Measurements from ENCODE around the gene ZDHHC7.
"Not testable (repeated sequence)": the region's sequence is repeated elsewhere in the genome, so short reads cannot be mapped to it uniquely, and the experiment has no call there.

The ZDHHC7 gene

DNA sequence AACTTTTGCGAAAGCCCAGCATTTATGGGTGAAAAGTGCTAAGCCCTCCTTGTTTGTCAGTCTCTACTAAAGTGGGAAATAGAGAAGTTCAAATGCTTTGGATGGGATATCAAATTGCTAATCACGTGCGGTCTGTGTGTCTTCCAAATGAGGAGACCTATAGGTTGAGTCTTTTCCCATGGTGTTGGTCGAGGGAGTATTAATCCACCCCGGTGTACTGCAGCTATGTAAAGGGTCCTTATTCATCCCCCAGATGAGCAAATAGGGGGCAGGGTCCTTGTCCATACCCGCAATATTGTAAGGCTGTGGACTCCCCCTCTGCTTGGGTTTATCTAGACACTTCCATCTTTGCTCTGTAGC, 30.8 kb upstream of the ZDHHC7 start:
- no peak for DNase-seq

DNA sequence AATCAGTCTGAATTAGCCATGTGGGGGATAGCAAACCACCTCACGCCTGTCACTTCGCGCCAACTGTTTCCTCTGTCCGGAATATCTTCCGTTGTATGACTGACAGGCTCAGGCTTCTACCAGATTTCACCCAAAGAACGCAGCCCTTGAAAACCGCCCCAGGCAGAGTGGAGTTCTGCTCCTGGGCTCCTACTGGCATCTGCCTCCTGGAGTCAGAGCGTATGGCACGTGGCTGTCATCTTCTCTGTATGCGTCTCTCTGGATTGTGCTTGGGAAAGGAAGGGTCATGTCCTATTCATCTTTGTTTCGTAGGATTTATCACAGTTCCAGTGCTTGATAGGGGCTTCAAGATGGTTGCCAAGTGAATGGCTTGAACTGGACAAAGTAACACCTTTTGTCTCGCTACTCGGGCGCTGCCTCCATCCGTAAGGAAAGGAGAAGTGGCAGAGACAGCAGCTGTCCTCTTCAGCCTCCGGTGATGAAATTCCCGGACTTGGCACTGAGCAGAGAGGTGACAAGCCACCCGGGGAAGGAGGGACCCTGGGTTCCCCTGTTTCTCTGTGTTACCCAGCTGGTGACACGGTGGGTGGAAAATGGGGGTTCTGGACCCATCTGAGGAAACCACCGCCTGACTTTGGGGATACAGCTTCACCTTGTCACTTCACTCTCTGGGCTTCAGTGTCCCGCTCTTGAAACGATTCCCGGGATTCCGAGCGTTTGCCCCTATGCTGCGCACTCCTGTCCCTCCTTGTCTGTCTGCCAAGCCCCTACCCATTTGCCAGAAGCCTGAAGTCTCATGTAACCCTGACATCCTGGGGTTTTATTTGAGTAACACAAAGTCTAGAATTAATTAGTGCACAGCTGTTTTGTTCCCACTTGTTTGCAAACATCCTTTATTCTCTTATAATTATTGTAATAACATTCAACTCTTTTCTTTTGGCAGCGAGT, 30.2 kb upstream of the ZDHHC7 start:
- DNase-seq, result no peak

DNA sequence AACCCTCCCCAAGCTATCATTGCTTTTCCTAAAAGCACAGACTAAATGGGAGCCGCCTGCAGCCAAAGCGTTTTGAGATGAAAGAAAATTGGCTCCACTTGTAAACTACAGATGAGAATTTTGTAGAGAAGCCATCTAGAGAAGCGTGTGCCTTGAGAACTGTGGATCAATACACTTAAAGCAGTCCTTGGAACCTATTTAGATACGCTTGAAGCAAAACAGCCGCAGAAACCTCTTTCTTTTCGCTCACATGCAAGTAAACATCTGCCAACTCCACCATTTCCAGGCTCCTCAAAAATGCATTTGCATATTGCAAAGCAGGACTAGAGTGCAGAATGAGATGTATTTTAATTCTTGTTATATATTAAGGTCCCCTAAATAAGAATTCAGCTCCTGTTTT, 29.4 kb upstream of the ZDHHC7 start:
- no peak for DNase-seq

DNA sequence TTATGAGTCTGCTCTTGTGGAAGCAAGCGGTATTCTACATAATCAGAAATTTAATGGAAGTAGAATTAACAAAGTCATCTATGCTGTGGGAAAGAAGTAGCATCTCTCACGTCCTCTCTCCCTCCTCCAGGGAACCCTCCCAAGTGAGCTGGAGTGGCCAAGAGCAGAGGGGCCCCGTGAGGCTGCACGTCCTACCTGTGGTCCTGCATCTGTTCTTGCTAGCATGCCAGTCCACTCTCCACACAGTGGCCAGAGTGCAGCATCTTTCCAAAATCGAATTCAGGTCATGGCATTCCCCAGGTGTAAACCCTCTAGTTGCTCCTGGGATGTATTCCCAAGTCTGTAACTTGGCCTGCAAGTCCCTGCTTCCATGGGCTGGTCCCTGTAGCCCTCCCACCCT, 26.4 kb upstream of the ZDHHC7 start:
- no peak for DNase-seq

DNA sequence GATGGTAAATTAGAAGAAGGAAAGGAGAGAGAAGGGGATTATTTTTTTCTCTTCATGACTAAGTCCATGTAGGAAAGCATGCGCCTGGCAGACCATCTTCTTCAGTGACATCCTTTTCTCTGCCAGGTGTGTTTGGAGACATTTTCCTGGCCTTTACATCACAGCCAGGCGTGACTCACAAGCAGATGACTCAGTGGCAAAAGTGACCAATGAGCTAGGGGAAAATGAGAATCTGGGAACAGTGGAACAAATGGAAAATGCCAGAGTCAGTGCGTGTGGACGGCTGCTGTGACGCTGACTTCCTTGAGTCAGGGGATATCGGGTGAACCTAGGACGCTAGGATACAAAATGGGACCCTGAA, 25.7 kb upstream of the ZDHHC7 start:
- DNase-seq, result no peak

DNA sequence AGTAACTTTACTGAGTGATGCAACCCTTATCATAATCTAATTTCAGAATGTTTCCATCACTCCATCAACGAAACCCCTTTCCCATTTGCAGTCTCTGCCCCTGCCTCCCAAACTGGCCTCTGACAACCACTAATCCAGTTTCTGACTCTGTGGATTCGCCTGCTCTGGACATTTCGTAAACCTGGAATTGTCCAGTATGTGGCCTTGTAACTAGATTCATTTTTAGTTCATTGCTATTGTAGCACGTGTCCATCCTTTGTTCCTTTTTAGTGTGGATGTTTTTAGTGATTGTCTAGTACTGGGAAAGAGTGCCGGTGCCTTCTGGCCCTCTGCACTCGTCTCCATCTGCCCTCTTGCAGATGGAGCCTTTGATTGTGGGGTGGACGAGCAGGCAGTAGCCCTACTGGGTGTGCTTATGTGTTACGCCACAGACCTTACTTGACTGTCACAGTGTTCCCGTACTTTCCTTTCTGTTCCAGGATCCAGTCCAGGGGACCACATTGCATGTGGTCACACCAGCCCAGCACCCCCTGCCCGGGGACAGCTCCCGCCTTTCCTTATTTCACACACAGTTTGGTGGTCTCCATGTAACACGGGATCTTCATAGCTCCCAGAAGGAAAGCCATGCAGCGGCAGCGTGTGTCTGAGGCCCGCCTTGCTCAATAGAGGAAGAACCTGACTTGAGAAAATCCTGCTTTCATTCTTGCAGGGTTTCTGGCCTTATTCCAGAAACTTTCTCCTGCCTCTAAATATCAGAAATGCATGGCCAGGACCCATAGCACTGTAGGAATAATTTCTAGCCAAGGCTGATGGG, 25.1 kb upstream of the ZDHHC7 start:
- DNase-seq, result no peak

DNA sequence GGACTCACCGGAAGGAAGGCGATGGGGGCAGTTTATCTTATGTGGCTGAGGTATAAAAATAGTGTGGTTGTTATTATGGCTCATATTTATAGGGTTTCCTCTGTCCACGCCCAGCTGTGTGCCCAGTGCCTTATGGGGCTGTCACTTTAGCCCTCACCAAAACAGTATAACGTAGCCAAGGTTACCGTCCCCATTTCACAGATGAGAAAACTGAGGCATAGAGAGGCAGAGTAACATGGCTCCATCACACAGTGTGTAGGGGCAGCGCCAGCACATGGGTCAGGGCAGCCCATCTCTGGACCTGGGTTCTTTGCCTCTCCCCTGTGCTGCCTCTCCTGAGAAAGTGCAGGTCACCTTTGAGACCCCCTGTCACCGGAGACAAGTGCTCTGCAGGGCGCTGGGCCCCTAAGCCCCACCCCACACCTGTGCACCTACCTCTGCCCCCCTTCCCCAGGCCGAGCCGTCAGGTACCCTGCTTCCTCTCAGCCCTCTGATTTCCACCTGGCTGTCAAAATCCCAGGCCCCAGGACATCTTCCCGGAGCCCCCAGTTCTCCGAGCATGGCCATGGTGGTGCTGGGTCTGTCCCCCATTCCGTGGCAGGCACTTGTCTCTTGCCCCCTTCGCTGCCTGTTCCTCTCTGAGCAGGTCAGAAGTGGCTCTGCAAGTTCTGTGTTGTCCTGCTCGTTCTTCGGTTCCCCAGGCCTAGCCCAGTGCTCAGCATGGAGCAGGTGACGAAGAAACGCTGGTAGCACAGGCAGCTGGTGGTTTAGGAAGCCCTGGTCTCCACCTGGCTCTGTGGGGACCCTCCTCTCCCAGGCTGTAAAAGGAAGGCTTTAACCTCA, 23.5 kb upstream of the ZDHHC7 start:
- no peak for DNase-seq

DNA sequence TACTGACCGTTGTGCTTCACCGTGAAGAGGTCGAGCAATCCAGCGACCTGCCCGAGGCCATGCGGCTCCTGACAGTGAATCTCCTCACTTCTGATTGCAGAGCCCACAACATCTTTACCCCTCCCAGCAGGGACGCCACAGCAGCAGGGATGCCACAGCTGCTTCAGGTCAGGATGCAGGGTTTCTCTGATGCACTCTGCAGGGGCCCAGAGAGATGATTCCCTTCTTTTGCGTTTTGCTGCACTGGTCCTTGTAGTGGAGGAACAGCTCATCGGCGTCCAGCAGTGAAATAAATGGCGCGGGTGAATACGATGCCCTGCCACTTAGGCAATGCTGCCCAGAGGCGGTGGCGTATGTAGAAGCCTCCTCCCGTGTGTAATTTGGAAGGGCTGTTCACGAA, 21.8 kb upstream of the ZDHHC7 start:
- DNase-seq, result no peak

DNA sequence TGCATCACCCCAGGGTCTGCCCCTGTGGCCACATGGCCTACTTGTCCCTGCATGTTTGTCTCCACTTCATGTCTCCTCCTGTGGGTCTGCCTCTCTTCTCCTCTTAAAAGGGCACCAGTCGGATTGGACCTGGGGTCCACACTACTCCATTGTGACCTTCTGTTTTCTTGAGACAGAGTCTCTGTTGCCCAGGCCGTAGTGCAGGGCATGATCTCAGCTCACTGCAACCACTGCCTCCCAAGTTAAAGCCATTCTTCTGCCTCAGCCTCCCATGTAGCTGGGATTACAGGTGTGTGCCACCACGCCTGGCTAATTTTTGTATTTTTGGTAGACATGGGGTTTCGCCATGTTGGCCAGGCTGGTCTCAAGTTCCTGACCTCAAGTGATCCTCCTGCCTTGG, 20.9 kb upstream of the ZDHHC7 start:
- DNase-seq, result not testable (repeated sequence)

DNA sequence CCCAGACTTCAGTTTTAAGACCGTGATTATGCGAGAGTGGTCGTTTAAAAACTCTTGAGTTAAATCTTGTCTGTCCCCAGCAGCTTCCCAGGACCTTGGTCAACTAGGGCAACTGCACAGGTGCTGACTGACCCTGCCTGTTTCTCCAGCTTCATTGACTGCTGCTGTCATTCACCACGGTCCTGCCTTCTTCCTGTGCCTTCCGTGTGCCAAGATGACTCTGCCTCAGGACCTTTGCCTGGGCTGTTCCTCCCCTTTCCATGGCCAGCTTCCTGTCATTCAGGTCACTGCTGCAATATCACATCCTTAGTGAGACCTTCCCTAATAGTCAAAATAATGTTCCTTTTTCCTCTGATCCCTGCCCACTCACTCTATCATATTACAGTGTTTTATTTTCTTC, 20.1 kb upstream of the ZDHHC7 start:
- no peak for DNase-seq

DNA sequence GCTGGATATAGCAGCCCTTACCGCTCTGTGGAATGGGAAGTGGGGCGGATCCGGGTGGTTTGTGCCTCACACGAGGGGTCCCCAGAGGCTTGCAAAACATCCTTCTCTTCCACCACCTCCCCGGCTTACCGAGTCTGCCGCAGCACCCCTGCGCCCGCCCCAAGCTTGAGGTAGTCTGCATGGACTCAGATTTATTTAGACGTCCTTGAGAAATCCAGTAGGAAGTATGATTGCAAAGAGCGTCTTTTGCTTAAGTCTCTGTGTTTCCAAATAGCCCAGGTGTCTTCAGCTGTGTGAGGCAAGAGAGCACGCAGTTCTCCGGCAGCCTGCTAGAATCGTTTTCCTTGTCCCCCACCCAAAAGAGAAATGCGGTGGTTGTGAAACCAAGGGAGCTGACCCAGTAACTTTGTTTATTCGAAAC, 18.7 kb upstream of the ZDHHC7 start:
- no peak for DNase-seq

DNA sequence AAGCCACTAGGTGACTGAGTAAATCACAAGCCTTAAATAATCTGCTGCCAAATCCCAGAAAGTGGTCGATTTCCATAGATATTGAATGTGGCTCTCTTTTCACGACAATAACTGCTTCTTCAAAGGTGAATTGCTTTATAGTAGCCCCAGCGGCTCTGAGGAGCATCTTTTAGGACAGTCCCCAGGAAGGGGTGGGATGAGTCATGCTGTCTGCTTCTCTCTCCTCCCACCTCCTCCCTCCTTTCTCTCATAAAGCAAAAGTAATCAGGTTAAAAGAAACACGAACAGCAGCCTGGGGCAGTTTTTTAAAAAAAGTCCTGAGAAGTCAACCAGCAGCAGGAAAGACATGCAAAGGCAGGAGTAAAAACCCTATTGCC, 18.1 kb upstream of the ZDHHC7 start:
- DNase-seq, result peak; percentile 75

DNA sequence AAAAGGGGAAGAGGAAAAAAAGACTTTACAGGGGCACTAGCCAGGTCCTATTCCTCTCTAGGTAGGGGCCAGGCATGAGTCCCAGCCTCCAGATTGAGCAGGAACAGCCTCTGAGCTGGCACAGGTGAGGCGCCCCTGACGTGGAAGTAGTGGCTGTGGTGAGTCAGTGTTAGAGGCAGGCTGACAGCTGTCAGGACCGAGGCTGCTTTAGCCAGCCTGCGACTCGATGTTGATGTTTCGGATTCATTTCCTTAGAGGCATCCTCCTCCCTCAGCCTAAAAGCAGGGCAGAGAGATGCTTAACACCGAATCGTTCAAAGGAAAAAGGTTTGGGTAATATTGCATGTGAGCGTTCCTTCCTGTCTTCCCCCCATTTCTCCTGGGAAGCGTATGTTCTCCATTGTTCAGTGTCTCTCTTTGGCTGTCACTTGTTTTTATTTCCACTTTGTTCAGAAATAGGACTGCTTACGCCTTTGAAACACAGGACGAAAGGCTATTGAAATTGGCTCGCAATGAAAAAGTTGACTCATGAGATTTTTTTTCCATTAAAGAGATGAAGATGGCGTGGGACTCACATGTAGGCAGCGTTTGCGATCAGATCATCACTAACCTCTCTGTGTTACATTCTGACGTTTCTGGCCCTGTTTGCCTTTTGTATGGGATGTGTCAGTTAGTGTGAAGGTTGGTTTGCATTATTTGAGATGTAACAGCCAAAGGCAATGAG, 17.5 kb upstream of the ZDHHC7 start:
- DNase-seq, result peak; percentile 86

DNA sequence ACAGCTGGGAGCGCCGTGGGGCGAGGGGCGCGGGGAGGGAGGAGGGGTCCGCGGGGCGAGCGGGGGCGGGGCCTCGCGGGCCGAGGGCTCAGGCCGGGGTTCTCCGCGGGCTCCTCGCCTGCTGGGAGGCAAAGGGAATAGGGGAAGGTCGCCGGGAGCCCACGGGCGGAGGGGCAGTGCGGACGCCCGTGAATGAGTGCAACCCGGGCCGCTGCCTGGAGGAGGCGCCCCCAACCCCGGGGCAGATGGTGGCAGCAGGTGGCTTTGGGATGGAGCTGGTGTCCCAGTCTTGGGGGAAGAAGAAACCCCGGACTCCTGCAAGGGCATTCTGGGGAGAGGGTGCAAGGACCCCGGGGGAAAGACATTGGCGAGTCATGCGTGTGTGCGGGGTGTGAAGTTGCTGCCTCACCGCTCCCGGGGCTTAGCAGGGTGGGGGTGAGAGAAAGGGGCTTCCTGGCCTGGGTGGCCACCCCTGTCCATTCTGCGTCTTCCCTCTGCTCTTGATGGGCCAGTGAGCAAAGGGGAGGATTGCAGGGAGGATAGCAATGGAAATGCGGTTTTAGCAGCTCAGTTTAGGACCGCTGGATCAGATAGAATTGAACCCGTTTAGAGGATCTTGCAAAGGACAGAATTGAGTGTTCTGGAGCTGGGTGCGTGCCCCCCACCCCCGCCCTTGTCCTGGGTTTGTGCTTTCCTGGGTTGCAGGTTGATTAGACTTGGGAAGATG, 16.8 kb upstream of the ZDHHC7 start:
- peak; percentile 25 for DNase-seq

DNA sequence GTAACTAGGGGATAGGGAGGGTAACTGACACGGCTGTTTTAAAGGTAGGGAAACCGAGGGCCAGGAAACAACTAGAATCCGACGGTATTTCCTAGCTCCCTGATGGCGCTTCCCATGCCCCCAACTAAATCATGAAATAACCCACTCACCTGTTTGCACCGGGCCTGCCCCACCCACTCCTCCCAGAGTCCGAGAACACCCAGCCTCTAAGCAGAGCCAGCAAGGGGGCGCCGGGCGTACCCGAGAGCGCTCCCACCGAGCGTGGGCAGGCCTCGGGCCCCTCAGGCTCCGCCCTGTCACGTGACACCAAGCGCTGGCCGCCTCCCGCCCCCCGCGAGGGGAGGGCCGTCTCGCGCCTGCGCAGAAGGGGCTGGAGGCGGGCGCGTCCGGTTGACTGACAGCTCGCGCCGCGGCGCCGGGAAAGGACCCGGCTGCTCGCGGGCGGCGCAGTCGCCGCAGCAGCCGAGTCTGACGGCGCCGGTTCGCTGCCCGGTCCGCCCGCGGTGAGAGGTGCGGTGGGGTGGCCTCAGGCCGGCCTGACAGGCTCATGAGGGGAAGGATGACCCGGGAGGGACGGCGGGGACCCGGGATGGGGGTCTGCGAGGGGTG, 16.1 kb upstream of the ZDHHC7 start, which contains the start of gene KIAA0513:
Gene KIAA0513 (plus strand): TSS at position 447 of the 609 bp plus-strand sequence. CDS start 39,277 bp downstream, outside the sequence.
- peak; percentile 97 for DNase-seq

DNA sequence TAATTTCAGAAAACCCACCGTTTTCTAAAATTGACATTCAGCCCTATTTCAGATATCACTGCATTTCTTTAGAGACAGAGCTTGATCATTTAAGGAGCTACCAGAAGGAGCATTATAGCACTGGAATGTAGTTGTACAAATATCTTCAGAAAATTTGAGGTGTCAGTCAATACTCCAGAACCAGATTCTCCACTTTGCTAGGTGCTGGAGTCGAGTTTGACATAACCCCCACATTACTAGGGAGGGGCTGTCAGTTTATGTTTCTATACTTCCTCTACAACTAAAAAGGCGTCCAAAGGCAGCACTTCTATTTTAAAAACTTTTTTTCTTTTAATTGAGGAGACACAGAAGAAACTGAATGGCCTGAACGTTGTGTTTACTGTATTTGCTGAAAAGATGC, 15.4 kb upstream of the ZDHHC7 start:
- DNase-seq, result no peak

DNA sequence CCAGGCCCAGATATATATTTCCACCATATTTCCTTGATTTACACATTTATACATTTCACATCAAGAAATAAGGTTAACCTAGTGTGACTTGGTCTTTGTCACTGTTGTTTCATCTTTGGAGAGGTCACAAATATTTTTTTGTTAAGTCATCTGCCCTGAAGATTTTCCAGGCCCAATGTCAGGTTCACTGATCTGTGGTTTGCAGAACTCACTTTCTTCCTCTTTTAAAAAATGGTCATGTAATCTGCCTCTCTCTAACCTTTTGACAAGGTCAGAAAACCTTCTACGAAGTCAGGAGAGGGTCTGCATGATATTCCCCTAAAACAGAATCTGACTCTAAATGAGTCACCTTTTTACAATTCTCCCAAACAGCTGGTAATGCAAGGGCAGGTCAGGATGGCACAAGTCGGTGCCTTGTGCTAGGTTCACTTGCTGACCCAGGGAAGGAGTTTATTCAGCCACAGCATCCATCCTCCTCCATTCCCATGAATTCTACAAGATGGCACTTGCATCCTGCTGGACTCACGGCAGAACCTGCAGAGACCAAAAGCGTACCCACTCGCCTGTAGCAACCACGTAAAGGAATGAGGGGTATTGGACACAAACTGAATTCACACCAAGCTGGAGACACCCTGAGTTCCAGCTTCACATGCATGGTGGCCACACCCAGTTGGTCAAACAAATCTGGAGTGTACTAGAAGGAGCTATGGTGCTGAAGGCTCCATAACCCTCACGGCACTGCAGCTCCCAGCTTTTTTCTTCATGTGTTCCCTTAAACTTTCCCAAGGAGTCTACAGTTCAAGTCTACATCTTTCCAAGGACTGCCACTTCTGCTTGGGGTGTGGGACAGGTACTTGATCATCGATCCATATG, 14.7 kb upstream of the ZDHHC7 start:
- no peak for DNase-seq

DNA sequence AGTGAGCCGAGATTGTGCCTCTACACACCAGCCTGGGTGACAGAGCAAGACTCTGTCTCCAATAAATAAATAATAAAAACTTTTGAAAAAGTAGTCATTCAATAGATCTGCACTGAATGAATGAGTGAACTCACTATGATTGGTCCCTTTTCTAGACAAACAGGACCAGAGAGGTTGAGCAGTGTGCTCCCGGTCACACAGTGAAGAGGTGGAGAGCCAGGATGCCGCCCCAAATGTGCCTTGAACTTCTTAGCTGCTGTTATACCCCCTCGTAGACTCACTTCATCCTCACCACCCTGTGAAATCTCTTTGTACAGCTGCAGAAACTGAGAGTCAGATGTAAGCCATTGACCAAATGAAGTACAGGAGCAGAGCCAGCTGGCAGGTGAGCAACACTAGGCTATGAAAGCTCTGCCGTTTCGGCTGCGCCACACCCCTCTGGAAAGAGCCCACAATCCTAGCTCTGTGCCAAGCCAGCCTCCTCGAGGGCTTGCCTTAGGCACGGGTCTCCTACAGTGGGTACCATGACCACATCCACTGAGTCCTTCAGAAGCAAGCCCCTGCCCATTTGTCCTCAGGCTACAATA, 8.4 kb upstream of the ZDHHC7 start:
- no peak for DNase-seq

DNA sequence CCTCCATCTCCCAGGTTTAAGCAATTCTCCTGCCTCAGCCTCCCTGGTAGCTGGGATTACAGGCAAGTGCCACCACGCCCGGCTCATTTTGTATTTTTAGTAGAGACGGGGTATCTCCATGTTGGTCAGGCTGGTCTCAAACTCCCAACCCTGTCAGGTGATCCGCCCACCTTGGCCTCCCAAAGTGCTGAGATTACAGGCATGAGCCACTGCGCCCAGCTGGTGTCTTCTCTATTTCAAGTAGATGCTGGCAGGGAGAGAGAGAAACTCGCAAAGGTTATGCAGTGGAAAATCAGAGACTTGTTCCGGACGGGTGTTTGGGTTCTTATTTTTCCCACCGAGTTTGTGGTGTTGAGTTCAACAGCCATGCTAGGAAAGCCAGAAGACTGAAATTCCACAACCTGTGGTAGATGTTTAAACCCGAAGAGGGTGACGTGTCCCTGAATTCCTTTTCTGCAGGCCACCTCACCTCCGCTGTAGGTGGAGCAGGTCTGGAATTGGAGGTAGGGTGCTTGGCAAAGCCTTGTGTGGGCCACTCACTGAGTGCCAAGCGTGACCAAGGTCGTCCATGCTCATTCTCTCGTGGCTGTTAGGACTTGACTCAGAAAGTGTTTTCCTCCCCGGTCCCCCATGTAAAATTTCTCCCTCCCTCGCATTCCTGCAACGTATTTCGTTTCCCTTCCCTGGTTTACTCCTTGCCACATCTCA, 7.3 kb upstream of the ZDHHC7 start:
- no peak for DNase-seq
